Measurements from ENCODE around the gene CACNG6.

CACNG6 gene

DNA sequence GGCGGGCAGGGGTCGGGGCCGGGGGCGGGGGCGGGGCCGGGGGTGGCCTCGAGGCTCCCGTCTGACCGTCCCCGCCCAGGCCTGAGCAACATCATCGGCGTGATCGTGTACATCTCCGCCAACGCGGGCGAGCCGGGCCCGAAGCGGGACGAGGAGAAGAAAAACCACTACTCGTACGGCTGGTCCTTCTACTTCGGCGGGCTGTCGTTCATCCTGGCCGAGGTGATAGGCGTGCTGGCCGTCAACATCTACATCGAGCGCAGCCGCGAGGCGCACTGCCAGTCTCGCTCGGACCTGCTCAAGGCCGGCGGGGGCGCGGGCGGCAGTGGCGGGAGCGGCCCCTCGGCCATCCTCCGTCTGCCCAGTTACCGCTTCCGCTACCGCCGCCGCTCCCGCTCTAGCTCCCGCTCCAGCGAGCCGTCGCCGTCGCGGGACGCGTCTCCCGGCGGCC lies 9.4 kb upstream of the CACNG6 start:
- no peak for TF ChIP-seq EP300 (IDR thresholded peaks at IDR 0.05; ENCODE audit: borderline replicate concordance)
- TF ChIP-seq YY1 (IDR thresholded peaks at IDR 0.05; ENCODE audit: low read depth), result no peak
- TF ChIP-seq CREB1 (IDR thresholded peaks at IDR 0.05; ENCODE audit: low read depth), result no peak
- TF ChIP-seq EGR1 (IDR thresholded peaks at IDR 0.05), result no peak
- TF ChIP-seq CEBPB (IDR thresholded peaks at IDR 0.05), result no peak
- TF ChIP-seq RAD21 (IDR thresholded peaks at IDR 0.05; ENCODE audit: low read depth), result no peak
- TF ChIP-seq, protein P1, sequence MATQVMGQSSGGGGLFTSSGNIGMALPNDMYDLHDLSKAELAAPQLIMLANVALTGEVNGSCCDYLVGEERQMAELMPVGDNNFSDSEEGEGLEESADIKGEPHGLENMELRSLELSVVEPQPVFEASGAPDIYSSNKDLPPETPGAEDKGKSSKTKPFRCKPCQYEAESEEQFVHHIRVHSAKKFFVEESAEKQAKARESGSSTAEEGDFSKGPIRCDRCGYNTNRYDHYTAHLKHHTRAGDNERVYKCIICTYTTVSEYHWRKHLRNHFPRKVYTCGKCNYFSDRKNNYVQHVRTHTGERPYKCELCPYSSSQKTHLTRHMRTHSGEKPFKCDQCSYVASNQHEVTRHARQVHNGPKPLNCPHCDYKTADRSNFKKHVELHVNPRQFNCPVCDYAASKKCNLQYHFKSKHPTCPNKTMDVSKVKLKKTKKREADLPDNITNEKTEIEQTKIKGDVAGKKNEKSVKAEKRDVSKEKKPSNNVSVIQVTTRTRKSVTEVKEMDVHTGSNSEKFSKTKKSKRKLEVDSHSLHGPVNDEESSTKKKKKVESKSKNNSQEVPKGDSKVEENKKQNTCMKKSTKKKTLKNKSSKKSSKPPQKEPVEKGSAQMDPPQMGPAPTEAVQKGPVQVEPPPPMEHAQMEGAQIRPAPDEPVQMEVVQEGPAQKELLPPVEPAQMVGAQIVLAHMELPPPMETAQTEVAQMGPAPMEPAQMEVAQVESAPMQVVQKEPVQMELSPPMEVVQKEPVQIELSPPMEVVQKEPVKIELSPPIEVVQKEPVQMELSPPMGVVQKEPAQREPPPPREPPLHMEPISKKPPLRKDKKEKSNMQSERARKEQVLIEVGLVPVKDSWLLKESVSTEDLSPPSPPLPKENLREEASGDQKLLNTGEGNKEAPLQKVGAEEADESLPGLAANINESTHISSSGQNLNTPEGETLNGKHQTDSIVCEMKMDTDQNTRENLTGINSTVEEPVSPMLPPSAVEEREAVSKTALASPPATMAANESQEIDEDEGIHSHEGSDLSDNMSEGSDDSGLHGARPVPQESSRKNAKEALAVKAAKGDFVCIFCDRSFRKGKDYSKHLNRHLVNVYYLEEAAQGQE (IDR thresholded peaks at IDR 0.05; ENCODE audit: low read depth), result no peak
- TF ChIP-seq TAF1 (IDR thresholded peaks at IDR 0.05; ENCODE audit: low read depth), result no peak
- TF ChIP-seq, protein P2, sequence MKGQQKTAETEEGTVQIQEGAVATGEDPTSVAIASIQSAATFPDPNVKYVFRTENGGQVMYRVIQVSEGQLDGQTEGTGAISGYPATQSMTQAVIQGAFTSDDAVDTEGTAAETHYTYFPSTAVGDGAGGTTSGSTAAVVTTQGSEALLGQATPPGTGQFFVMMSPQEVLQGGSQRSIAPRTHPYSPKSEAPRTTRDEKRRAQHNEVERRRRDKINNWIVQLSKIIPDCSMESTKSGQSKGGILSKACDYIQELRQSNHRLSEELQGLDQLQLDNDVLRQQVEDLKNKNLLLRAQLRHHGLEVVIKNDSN (IDR thresholded peaks at IDR 0.05), result no peak
- TF ChIP-seq ZBTB7A (IDR thresholded peaks at IDR 0.05; ENCODE audit: low read depth), result no peak
- TF ChIP-seq TCF12 (IDR thresholded peaks at IDR 0.05; ENCODE audit: low read depth), result no peak
- TF ChIP-seq NFIC (IDR thresholded peaks at IDR 0.05), result no peak
- no peak for TF ChIP-seq FOXM1 (IDR thresholded peaks at IDR 0.05; ENCODE audit: borderline replicate concordance, low read depth)
- no peak for TF ChIP-seq TEAD4 (IDR thresholded peaks at IDR 0.05)
- TF ChIP-seq, protein P3, sequence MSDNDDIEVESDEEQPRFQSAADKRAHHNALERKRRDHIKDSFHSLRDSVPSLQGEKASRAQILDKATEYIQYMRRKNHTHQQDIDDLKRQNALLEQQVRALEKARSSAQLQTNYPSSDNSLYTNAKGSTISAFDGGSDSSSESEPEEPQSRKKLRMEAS (IDR thresholded peaks at IDR 0.05), result no peak

DNA sequence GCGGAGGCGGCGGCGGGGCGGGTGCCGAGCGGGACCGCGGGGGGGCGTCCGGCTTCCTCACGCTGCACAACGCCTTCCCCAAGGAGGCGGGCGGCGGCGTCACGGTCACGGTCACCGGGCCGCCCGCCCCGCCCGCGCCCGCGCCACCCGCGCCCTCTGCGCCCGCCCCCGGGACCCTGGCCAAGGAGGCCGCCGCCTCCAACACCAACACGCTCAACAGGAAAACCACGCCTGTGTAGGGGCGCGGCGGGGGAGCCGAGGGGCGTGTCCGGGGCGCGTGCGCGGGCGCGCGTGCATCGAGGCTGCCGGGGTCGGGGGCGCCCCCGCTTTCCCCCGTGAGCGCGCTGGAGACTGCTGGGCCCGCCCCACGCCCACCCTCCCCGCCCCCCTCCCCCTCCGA lies 8.8 kb upstream of the CACNG6 start:
- TF ChIP-seq YY1 (IDR thresholded peaks at IDR 0.05; ENCODE audit: low read depth) (no peak), RAD21 (IDR thresholded peaks at IDR 0.05; ENCODE audit: low read depth) (no peak), NFIC (IDR thresholded peaks at IDR 0.05) (peak; percentile 25; the same call in 1 of the 2 replicates), EGR1 (IDR thresholded peaks at IDR 0.05) (no peak)

DNA sequence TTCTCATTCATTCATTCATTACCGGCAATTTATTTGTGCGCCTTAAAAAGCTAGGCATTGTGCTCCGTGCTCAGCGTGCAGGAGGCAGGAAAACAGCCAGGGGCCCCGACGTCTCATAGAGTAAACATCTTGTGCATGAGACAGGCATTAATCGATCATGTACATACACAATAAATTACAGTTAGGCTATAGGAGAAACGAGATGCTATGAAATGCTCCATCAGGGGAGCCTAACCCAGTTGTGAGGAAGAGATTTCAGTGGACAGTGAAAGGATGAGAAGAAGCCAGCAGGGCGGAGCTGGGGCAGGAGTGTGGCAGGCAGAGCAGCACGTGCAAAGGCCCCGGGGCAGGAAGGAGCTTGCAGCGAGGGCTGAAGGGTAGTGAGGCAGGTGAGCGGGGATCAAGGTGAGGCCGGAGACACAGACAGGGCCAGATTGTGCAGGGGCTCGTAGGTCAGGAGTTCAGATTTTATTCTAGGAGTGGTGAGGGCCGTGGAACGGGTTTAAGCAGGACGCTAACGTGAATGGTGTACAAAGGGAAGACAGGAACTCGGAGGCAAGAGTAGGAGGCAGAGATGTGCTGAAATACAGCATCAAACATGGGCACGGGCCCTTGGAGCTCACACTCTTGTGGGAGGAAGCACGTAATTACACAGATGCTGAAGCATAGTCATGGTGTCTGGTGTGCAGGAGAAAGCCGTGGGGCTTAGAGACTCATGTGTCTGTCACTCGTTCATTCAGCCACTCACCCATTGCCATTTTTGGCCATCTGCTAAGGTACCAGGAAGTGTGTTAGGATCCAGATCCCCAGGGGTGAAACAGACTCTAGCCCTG lies 7.8 kb upstream of the CACNG6 start:
- TF ChIP-seq TEAD4 (IDR thresholded peaks at IDR 0.05), result no peak
- TF ChIP-seq NFIC (IDR thresholded peaks at IDR 0.05), result no peak

DNA sequence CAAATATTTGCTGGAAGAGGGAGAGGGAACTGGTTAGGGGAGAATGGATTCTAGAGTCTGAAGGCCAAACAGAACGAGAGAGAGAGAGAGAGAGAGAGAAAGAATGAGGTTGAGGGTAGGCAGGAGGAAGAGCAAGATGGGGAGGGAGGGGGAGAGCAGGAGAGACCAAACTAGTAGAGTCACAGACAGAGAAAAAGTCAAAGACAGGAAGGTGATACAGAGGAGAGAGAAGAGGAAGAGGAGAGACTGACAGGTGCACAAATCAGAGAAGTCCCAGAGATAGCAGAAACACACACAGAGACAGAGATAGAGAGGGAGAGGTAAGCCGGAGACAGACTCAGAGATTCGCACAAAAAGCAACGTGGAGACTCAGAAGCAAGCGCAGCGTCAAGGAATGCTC lies 5.6 kb upstream of the CACNG6 start:
- TF ChIP-seq, protein P3 (IDR thresholded peaks at IDR 0.05), result no peak
- TF ChIP-seq RAD21 (IDR thresholded peaks at IDR 0.05; ENCODE audit: low read depth), result no peak
- TF ChIP-seq EGR1 (IDR thresholded peaks at IDR 0.05), result no peak
- TF ChIP-seq, protein P1 (IDR thresholded peaks at IDR 0.05; ENCODE audit: low read depth), result no peak
- TF ChIP-seq TAF1 (IDR thresholded peaks at IDR 0.05; ENCODE audit: low read depth), result no peak
- TF ChIP-seq NFIC (IDR thresholded peaks at IDR 0.05), result no peak
- no peak for TF ChIP-seq CEBPB (IDR thresholded peaks at IDR 0.05)
- TF ChIP-seq FOXM1 (IDR thresholded peaks at IDR 0.05; ENCODE audit: borderline replicate concordance, low read depth), result no peak
- no peak for TF ChIP-seq TEAD4 (IDR thresholded peaks at IDR 0.05)

DNA sequence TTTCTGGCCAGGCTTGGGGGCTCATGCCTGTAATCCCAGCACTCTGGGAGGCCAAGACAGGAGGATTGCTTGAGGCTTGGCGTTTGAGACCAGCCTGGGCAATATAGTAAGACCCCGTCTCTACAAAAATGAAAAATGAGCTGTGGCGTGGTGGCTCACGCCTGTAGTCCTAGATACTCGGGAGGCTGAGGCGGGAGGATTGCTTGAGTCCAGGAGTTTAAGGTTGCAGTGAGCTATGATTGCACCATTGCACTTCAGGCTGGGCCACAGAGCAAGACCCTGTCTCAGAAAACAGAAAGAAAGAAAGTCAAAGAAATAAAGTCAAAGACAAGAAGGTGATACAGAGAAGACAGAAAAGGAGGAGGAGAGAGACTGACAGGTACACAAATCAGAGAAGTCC lies 2.5 kb upstream of the CACNG6 start:
- no peak for TF ChIP-seq EGR1 (IDR thresholded peaks at IDR 0.05)
- TF ChIP-seq, protein P3 (IDR thresholded peaks at IDR 0.05), result no peak

DNA sequence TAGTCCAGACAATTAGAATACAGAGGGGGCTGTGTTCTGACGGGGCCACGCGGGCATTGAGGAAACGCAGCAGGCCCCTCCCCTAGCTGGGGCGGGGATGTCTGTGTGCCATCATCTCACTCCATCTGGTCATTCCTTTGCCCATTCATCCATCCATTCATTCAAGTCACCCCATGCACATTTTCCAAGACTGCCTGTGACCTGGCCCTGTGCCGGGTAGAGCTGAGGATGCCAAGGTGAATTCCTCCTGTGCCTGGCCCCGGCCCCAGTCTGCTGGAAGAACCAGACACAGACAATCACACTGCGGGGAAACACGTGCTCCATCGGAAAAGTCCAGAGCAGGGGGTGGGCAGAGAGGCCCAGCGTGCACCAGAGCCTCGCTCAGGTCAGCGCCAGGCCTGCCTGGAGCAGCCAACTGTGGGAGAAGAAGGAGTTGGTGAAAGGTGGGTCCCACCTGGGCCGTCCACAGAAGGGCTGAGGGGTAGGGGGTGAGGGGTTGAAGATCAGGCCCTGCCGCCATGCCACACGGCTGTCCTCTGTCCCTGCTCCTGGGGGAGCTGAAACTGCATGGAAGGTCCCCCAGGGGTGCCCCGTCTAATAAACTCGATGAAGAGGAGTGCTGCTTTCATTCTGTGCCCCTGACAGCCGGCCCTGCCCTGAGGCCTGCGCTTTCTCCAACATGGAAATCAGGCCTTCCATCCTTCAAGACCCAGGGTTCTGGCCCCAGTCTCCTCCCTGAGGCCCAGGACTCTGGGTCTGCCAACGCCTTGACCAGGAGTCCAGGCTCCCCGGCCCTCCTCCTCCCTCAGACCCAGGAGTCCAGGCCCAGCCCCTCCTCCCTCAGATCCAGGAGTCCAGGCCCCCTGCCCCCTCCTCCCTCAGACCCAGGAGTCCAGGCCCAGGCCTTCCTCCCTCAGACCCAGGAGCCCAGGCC lies 1.6 kb upstream of the CACNG6 start:
- TF ChIP-seq TEAD4 (IDR thresholded peaks at IDR 0.05), result no peak; the same call in 1 of the 2 replicates
- TF ChIP-seq NFIC (IDR thresholded peaks at IDR 0.05), result peak; percentile 47; the same call in 1 of the 2 replicates
- no peak for TF ChIP-seq EGR1 (IDR thresholded peaks at IDR 0.05)
- no peak for TF ChIP-seq RAD21 (IDR thresholded peaks at IDR 0.05; ENCODE audit: low read depth)
- no peak for TF ChIP-seq CREB1 (IDR thresholded peaks at IDR 0.05; ENCODE audit: low read depth)
- TF ChIP-seq, protein P3 (IDR thresholded peaks at IDR 0.05), result peak; percentile 48; the same call in 1 of the 2 replicates
- TF ChIP-seq, protein P2 (IDR thresholded peaks at IDR 0.05), result 0 out of 2 replicates have a peak, but pooled peaks have one; percentile 5
- TF ChIP-seq ZBTB7A (IDR thresholded peaks at IDR 0.05; ENCODE audit: low read depth), result no peak
- TF ChIP-seq, protein P1 (IDR thresholded peaks at IDR 0.05; ENCODE audit: low read depth), result no peak
- TF ChIP-seq FOXM1 (IDR thresholded peaks at IDR 0.05; ENCODE audit: borderline replicate concordance, low read depth), result no peak
